HepG2 (cell line): ENCODE results near the gene SYTL1. TPM values are rescaled to one million over a fixed set of nuclear protein-coding genes. Genes with fewer than 3 reads are reported as not detected.

Experiments
- ATAC-seq: fragments of 200-7000 bp; cut with Tn5 transposase; 3 replicates; pipeline ENCODE4 v1.9.1; 2020; ENCODE audit warnings: mild to moderate bottlenecking, moderate library complexity
- BruUV-seq: library from RNA; stranded (reverse); fragments of 400-500 nt; replicated peaks from 2 replicates; lab custom pipeline; 2021; lab: Mats Ljungman, UMichigan
- CTCF ChIA-PET: fragments of 300-600 bp; formaldehyde crosslinking; extraction: SDS; loops from one replicate; lab custom pipeline; 2021; ENCODE audit warnings: low total read pairs, inconsistent platforms, low intra/inter-chr PET ratio; lab: Yijun Ruan, JAX
- POLR2A ChIA-PET: fragments of 350-600 bp; sonication (Branson Sonifier 250); formaldehyde crosslinking; loops from one replicate; lab custom pipeline; 2020; ENCODE audit warnings: antibody characterized with exemption, inconsistent platforms; lab: Yijun Ruan, JAX
- DNase-seq: peaks from one replicate; pipeline ENCODE4 v3.0.0-alpha.2; 2015; ENCODE audit warnings: low spot score
- FAIRE-seq: peaks from 3 replicates; lab custom pipeline; 2011; peaks lifted over from hg19 to GRCh38; lab: Jason Lieb, UNC
- H2AFZ ChIP-seq: one replicate; pipeline ENCODE4 v1.6.1; 2011; ENCODE audit warnings: low read length, inconsistent platforms
- H3K27ac ChIP-seq: fragments of 300-600 bp; 3 replicates; pipeline ENCODE4 v1.8.0; 2011; ENCODE audit warnings: mixed run types, mild to moderate bottlenecking, mixed read lengths, low read length, inconsistent platforms; ENCODE audit not compliant: insufficient read depth; ENCODE audit errors: extremely low read length
- H3K27me3 ChIP-seq, 2 experiments: fragments of 200-600 bp in 1 of 2; 2 replicates in 1 of 2; 3 replicates in 1 of 2; pipeline versions ENCODE4 v1.6.0 to v1.8.0; 2011; ENCODE audit warnings: low read length in 2 of 2, mild to moderate bottlenecking in 2 of 2, moderate library complexity in 2 of 2, inconsistent platforms in 1 of 2; ENCODE audit not compliant: insufficient read depth in 2 of 2, control insufficient read depth in 1 of 2
- H3K36me3 ChIP-seq, 2 experiments: fragments of 200-600 bp in 1 of 2; replicated peaks in 1 of 2; 2 replicates in 1 of 2; 3 replicates in 1 of 2; pipeline versions ENCODE4 v1.5.1 to v1.8.0; 2011; ENCODE audit warnings: low read length in 2 of 2, inconsistent platforms in 1 of 2; ENCODE audit not compliant: insufficient read depth in 2 of 2, control insufficient read depth in 1 of 2
- H3K4me1 ChIP-seq: 2 replicates; pipeline ENCODE4 v1.5.1; 2012; ENCODE audit warnings: low read length, inconsistent platforms; ENCODE audit not compliant: insufficient read depth
- H3K4me2 ChIP-seq: 2 replicates; pipeline ENCODE4 v1.6.0; 2011; ENCODE audit warnings: low read depth, low read length, inconsistent platforms
- H3K4me3 ChIP-seq, 3 experiments: fragments of 200-600 bp in 1 of 3; sonication (generic), shearing (Covaris generic) in 1 of 3; replicated peaks in 1 of 3; 2 replicates each; pipeline ENCODE4 v1.5.1; 2011 to 2016; ENCODE audit warnings: low read length in 3 of 3, inconsistent platforms in 2 of 3, low read depth in 2 of 3, mild to moderate bottlenecking in 2 of 3, control low read depth in 1 of 3, mixed read lengths in 1 of 3; ENCODE audit not compliant: insufficient read depth in 1 of 3
- H3K79me2 ChIP-seq: one replicate; pipeline ENCODE4 v1.6.1; 2011; ENCODE audit warnings: low read length, inconsistent platforms; ENCODE audit not compliant: insufficient read depth
- H3K9ac ChIP-seq: 2 replicates; pipeline ENCODE4 v1.6.0; 2011; ENCODE audit warnings: mild to moderate bottlenecking, low read depth, low read length, inconsistent platforms; ENCODE audit not compliant: insufficient read depth
- H3K9me3 ChIP-seq: 2 replicates; pipeline ENCODE4 v1.5.1; 2012; ENCODE audit warnings: mild to moderate bottlenecking, low read length
- H4K20me1 ChIP-seq: 2 replicates; pipeline ENCODE4 v1.6.0; 2011; ENCODE audit warnings: inconsistent platforms, mild to moderate bottlenecking, low read length, moderate library complexity; ENCODE audit not compliant: insufficient read depth
- ATF1 ChIP-seq: IDR thresholded peaks from 2 replicates; pipeline ENCODE4 v1.6.1; 2016; ENCODE audit warnings: mild to moderate bottlenecking, control low read depth
- DRAP1 ChIP-seq: IDR thresholded peaks from 2 replicates; pipeline ENCODE4 v1.6.1; 2016; ENCODE audit warnings: missing genetic modification reagents, missing compliant biosample characterization
- EP300 ChIP-seq, 3 experiments: sonication (generic) in 1 of 3; formaldehyde crosslinking in 1 of 3; IDR thresholded peaks; 2 replicates each; pipeline versions ENCODE4 v1.5.1 to v1.6.1; 2011 to 2020; ENCODE audit warnings: low read depth in 2 of 3, low read length in 2 of 3, borderline replicate concordance in 1 of 3, improper control_type of control experiment in 1 of 3, mild to moderate bottlenecking in 1 of 3, missing genetic modification reagents in 1 of 3, moderate library complexity in 1 of 3
- KDM5A ChIP-seq: fragments of 200-600 bp; sonication (generic); IDR thresholded peaks from 2 replicates; pipeline ENCODE4 v1.7.0; 2018; ENCODE audit warnings: antibody characterized with exemption, mild to moderate bottlenecking, low read length, borderline replicate concordance
- POGK ChIP-seq: sonication (generic); formaldehyde crosslinking; conservative IDR thresholded peaks from 2 replicates; pipeline ENCODE4 v1.8.0; 2022; ENCODE audit warnings: mild to moderate bottlenecking, moderate library complexity, missing genetic modification reagents
- RBFOX2 ChIP-seq: fragments of 200-400 bp; formaldehyde crosslinking; IDR thresholded peaks from 2 replicates; pipeline ENCODE4 v1.6.1; 2017; ENCODE audit warnings: low read depth, mild to moderate bottlenecking, low read length
- YEATS4 ChIP-seq: sonication (generic); formaldehyde crosslinking; IDR thresholded peaks from 2 replicates; pipeline ENCODE4 v1.4.0; 2020; ENCODE audit warnings: missing genetic modification reagents, borderline replicate concordance
- ZMYM3 ChIP-seq: sonication (generic); formaldehyde crosslinking; IDR thresholded peaks from 2 replicates; pipeline ENCODE4 v1.5.1; 2020; ENCODE audit warnings: mild to moderate bottlenecking, missing genetic modification reagents
- WGBS: methylation state at CpG from one replicate; pipeline ENCODE4 v1.1.6; 2017; ENCODE audit warnings: low lambda C conversion rate; 5-methylcytosine and 5-hydroxymethylcytosine counted together
- in situ Hi-C: cut with HindIII; loops from 2 replicates; pipeline ENCODE4 v1.10.0; 2017; ENCODE audit warnings: low pct_unique_long_range_greater_than_20kb; ENCODE audit not compliant: extremely low pct_ligation_motif_present
- intact Hi-C: fragments of 100-400 bp; cut with micrococcal nuclease; formaldehyde crosslinking; loops from one replicate; pipeline ENCODE4 v1.10.0; 2022; ENCODE audit not compliant: unreplicated experiment
- polyA plus RNA-seq, 8 experiments: library from polyadenylated mRNA; depleted of rRNA in 3 of 8; stranded (reverse) in 7 of 8; unstranded in 1 of 8; fragments of >200 nt; fragmentation: Illumina TruSeq in 4 of 8; extraction: Trizol in 4 of 8; gene quantifications; 2 replicates each; pipeline versions ENCODE4 v1.2.1 to v1.2.3, GENCODE V29; 2011 to 2016; ENCODE audit warnings: low read depth in 4 of 8, missing spikeins in 1 of 8, mixed read lengths in 1 of 8; ENCODE audit not compliant: insufficient read depth in 1 of 8
- total RNA-seq, 5 experiments: library from RNA; depleted of rRNA; stranded (reverse); fragments of >200 nt; fragmentation: Illumina TruSeq; extraction: Trizol; gene quantifications; 2 replicates each; pipeline ENCODE4 v1.2.3, GENCODE V29; 2016; ENCODE audit warnings: low read depth in 1 of 5
- TF ChIP-seq, protein P1 (sequence below): IDR thresholded peaks from 2 replicates; pipeline ENCODE4 v1.6.1; 2016; ENCODE audit warnings: low read depth, missing genetic modification reagents, missing compliant biosample characterization
- TF ChIP-seq, protein P2 (sequence below): IDR thresholded peaks from 2 replicates; pipeline ENCODE4 v1.6.1; 2018; ENCODE audit warnings: missing genetic modification reagents

SYTL1 gene
- total and polyA plus RNA-seq, 2 of the 13 experiments (the other 11 are each of a cell fraction or from before 2014, with no cell fraction given): 11.1 to 17.8 TPM

DNA sequence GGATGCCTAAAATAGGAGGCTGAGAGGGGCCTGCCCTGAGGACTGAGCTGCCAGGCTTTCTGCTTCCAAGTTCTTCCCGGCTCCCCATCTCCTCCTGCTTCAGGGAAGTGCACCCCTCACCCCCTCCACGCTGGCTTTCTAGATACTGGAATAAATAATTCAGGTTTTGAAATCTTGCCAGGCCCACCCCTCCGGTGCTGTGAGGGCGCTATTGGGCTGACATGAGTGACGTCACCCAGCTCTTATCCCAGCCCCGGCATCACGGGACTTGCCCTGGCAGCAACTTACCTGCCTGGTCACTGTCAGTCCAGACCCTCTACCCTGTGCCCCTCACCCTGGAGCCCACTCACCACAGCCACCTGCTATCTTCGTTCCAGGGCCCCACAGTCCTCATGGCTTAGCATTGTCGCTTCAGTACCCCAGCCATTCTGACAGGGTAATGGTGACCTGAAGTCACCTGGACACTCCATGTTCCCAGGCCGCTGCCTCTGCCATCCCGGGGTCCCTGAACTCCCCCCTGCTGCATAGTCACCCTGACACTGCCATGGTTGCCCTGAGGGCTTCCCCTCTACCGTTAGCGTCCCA is 49.8 kb downstream of the SYTL1 start (continued):
- TF ChIP-seq, protein P1, sequence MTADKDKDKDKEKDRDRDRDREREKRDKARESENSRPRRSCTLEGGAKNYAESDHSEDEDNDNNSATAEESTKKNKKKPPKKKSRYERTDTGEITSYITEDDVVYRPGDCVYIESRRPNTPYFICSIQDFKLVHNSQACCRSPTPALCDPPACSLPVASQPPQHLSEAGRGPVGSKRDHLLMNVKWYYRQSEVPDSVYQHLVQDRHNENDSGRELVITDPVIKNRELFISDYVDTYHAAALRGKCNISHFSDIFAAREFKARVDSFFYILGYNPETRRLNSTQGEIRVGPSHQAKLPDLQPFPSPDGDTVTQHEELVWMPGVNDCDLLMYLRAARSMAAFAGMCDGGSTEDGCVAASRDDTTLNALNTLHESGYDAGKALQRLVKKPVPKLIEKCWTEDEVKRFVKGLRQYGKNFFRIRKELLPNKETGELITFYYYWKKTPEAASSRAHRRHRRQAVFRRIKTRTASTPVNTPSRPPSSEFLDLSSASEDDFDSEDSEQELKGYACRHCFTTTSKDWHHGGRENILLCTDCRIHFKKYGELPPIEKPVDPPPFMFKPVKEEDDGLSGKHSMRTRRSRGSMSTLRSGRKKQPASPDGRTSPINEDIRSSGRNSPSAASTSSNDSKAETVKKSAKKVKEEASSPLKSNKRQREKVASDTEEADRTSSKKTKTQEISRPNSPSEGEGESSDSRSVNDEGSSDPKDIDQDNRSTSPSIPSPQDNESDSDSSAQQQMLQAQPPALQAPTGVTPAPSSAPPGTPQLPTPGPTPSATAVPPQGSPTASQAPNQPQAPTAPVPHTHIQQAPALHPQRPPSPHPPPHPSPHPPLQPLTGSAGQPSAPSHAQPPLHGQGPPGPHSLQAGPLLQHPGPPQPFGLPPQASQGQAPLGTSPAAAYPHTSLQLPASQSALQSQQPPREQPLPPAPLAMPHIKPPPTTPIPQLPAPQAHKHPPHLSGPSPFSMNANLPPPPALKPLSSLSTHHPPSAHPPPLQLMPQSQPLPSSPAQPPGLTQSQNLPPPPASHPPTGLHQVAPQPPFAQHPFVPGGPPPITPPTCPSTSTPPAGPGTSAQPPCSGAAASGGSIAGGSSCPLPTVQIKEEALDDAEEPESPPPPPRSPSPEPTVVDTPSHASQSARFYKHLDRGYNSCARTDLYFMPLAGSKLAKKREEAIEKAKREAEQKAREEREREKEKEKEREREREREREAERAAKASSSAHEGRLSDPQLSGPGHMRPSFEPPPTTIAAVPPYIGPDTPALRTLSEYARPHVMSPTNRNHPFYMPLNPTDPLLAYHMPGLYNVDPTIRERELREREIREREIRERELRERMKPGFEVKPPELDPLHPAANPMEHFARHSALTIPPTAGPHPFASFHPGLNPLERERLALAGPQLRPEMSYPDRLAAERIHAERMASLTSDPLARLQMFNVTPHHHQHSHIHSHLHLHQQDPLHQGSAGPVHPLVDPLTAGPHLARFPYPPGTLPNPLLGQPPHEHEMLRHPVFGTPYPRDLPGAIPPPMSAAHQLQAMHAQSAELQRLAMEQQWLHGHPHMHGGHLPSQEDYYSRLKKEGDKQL (CRISPR knock-in tag): no peak

DNA sequence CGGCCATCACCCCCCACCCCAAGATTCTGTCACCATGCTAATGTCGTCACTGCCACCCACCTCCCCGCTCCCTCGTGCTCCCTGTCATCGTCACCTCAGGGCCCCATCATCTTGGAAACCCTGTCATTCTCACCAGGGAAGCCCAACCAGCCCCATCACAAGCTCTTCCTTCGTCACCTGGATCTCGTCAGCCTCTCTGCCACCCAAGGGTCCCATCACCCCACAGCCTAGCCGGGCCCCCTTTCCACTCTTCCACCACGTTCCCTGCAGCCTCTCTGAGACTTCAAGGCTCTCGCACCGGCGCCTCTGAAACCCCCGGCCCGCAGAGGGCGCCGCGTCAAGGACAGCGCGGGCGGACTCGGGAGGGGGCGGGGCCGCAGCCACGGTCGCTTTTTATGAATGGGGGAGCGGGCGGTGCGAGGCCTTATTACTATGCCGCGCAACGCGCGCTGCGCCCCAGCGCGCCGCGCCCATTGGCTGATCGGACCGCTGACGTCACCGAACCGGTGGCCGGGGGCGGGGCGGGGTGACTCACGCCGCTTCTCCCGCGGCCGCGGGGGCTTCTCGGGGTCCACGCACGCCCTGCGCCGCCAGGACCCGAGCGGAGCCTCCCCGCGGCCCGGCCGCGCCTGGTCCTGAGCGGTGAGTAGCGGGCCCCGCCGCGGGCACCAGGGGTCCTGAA is 50.4 kb downstream of the SYTL1 start, which contains the start of gene GPR3:
TSS of gene GPR3 (plus strand) at position 527 of the 682 bp plus-strand sequence. CDS start 1,177 bp downstream, outside the sequence.
- FAIRE-seq (peak; percentile 8), DNase-seq (peak; percentile 79), ATAC-seq (peak; percentile 84)
- ChIA-PET CTCF (interaction anchor here (1.5 to 2.2 kb wide), 2 partner anchors 91 to 214 kb away, joined by 6 to 7 read pairs; no protein-coding TSS in a partner anchor), POLR2A (interaction anchor here (1.0 kb wide), 1 partner anchor 215 kb away, joined by 4 read pairs; no protein-coding TSS in a partner anchor)
- Histone ChIP-seq H4K20me1 (no peaks in the 10 kb centered on the region), H3K4me1 (peaks cover 28% of the 10 kb centered on the region), H3K4me2 (peak within 1 kb of the TSS; percentile 90), H3K36me3 (no peaks in the 10 kb centered on the region), H3K4me3 (peak within 1 kb of the TSS; percentile 71 to 85 (median 72)), H3K79me2 (no peaks in the 10 kb centered on the region), H3K27me3 (peaks cover 0 to 1% of the 10 kb centered on the region in 2 experiments; a peak in 2 of 5 replicates), H3K9ac (peak within 1 kb of the TSS; percentile 71), H3K27ac (peak within 1 kb of the TSS; percentile 9), H3K9me3 (no peaks in the 10 kb centered on the region), H2AFZ (no peak within 1 kb of the TSS)
- WGBS: 3% methylated on average over 11 of the region's 69 CpGs
- BruUV-seq: no TSS peak
- intact Hi-C loops (loop anchor here (2.0 to 10.0 kb wide), 2 partner anchors 215 to 273 kb away; no protein-coding TSS in a partner anchor), in situ Hi-C loops (loop anchor here (5.0 kb wide), 4 partner anchors 35 to 280 kb away; no protein-coding TSS in a partner anchor)
- TF ChIP-seq EP300 (IDR thresholded peaks at IDR 0.05; ENCODE audit: low read depth in 2 of 2, low read length in 2 of 2): 0 out of 4 replicates have a peak, but pooled peaks of 1 of the 2 experiments have one; percentile 13
- no peak; the same call in 1 of the 2 replicates for TF ChIP-seq EP300 (CRISPR knock-in tag; IDR thresholded peaks at IDR 0.05; ENCODE audit: borderline replicate concordance)
- no peak for TF ChIP-seq ATF1 (CRISPR knock-in tag)
- TF ChIP-seq POGK (CRISPR knock-in tag): peak; percentile 79
- peak; percentile 45 for TF ChIP-seq DRAP1 (CRISPR knock-in tag)
- no peak for TF ChIP-seq ZMYM3 (CRISPR knock-in tag)
- TF ChIP-seq RBFOX2: peak; percentile 42; the same call in 1 of the 2 replicates
- peak; percentile 44; the same call in 1 of the 2 replicates for TF ChIP-seq KDM5A
- peak; percentile 66; the same call in 1 of the 2 replicates for TF ChIP-seq YEATS4 (CRISPR knock-in tag)
- TF ChIP-seq, protein P2, sequence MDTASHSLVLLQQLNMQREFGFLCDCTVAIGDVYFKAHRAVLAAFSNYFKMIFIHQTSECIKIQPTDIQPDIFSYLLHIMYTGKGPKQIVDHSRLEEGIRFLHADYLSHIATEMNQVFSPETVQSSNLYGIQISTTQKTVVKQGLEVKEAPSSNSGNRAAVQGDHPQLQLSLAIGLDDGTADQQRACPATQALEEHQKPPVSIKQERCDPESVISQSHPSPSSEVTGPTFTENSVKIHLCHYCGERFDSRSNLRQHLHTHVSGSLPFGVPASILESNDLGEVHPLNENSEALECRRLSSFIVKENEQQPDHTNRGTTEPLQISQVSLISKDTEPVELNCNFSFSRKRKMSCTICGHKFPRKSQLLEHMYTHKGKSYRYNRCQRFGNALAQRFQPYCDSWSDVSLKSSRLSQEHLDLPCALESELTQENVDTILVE (CRISPR knock-in tag): no peak
